Measurements from ENCODE around the gene RFK.
"Not testable (repeated sequence)": the region's sequence is repeated elsewhere in the genome, so short reads cannot be mapped to it uniquely, and the experiment has no call there.

RFK gene

GRCh38 chr9:76394195-76394959, at the start of gene RFK:
Gene RFK (minus strand): TSS chr9:76394426. CDS start chr9:76394171, 255 bp downstream.
- DNase-seq (ENCODE audit: low read depth in 2 of 2): peak; percentile 92 to 95

GRCh38 chr9:76443887-76444286, 49.7 kb upstream of the RFK start:
- no peak for DNase-seq (ENCODE audit: low read depth in 2 of 2)

- peak in 1 of 2 donors; percentile 51 for DNase-seq (ENCODE audit: low read depth in 2 of 2)
These were observed 47.5 kb upstream of the RFK start for GRCh38 chr9:76441551-76442322.

DNA sequence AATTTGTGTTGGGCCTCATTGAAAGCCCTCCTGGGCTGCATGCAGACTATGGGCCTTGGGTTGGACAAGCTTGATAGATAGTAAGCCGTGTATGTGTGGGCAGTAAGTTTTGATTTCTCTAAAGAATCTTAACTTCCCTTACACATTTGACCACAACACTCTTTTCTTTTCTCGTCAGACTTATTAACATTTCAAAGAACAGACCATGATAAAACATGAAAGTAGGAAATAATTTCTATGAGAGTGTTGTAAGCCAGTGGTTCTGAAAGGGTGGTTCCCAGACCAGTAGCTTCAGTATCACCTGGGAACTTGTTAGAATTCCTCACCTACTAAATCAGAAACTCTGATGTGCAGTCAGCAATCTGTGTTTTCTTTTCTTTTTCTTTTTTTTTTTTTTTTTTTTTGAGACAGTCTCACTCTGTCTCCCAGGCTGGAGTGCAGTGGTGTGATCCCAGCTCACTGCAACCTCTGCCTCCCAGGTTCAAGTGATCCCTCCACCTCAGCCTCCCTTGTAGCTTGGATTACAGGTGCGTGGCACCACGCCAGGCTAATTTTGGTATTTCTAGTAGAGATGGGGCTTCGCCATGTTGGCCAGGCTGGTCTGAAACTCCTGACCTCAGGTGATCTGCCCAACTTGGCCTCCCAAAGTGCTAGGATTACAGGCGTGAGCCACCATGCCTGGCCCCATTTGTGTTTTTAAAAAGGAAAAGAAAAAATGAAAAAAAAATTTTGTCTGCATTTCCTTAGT, 44.8 kb upstream of the RFK start:
- DNase-seq (ENCODE audit: low read depth in 2 of 2): peak in 1 of 2 donors; percentile 22

- DNase-seq (ENCODE audit: low read depth in 2 of 2): not testable (repeated sequence)
These were observed 42.9 kb upstream of the RFK start for GRCh38 chr9:76437017-76437699.

DNA sequence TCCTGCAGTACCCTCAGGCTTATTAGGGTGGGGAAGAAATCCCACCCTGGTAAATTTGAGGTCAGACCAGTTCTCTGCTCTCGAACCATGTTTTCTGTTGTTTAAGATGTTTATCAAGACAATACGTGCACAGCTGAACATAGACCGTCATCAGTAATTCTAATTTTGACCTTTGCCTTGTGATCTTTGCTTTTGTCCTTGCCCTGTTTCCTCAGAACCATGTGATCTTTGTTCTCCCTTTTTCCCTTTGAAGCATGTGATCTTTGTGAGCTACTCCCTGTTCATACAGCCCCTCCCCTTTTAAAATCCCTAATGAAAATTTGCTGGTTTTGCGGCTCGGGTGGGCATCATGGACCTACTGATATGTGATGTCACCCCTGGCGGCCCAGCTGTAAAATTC, 40.7 kb upstream of the RFK start:
- DNase-seq (ENCODE audit: low read depth in 2 of 2): not testable (repeated sequence)

DNA sequence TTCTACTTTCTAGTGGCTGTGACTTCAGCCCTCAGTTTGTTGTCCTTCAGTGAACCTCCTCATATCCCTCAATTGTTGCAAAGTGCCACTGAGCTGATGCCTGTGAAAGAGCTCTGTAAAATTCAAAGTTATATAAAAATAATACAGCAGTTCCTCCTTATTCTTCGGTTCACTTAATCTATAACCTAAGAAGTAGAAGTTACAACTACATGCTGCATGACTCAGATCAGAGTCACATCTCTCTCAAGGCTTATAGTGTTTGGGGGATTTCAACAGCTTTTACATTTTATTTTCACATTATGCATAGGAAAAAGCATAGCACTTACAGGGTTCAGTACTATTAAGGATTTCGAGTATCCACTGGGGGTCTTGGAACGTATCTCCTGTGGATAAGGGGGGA, 39.6 kb upstream of the RFK start:
- DNase-seq (ENCODE audit: low read depth in 2 of 2): no peak

GRCh38 chr9:76433406-76433805, 39.2 kb upstream of the RFK start:
- no peak for DNase-seq (ENCODE audit: low read depth in 2 of 2)

GRCh38 chr9:76431601-76432000, 37.4 kb upstream of the RFK start:
- no peak for DNase-seq (ENCODE audit: low read depth in 2 of 2)

DNA sequence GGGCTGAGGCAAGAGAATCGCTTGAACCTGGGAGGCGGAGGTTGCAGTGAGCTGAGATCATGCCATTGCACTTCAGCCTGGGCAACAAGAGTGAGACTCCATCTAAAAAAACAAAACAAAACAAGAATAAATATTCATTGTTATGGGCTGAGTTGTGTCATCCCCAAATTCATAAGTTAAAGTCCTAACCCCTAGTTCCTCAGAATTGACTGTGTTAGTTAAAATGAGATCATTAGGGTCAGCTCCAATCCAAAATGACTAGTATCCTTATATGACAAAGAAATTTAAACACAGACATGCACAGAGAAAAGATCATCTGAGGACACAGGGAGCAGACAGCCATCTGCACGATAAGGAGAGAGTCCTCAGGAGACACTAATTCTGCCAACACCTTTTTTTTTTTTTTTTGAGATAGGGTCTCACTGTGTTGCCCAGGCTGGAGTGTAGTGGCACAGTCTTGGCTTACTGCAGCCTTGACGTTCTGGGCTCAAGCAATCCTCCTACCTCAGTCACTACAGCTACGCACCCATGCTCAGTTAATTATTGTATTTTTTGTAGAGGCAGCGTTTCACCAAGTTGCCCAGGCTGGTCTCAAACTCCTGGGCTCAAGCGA, 32.7 kb upstream of the RFK start:
- DNase-seq (ENCODE audit: low read depth in 2 of 2): no peak

DNA sequence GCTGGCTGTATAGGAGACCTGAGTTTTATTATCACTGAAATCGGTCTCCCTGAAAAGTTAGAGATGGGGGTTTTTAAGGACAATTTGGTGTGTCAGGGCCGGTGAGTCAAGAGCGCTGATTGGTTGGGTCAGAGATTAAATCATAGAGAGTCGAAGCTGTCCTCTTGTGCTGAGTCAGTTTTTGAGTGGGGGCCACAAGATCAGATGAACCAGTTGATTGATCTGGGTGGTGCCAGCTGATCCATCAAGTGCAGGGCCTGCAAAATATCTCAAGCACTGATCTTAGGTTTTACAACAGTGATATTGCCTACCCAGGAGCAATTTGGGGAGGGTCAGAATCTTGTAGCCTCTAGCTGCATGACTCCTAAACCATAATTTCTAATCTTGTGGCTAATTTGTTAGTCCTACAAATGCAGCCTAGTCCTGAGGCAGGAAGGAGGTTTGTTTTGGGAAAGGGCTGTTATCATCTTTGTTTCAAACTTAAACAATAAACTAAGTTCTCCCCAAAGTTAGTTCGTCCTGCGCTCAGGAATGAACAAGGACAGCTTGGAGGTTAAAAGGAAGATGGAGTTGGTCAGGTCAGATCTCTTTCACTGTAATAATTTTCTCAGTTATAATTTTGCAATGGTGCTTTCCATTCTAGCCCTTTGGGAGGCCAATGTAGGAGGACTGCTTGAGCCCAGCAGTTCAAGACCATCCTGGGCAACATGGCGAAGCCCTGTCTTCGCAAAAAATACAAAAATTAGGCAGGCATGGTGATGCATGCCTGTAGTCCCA, 31.6 kb upstream of the RFK start:
- no peak for DNase-seq (ENCODE audit: low read depth in 2 of 2)

- no peak for DNase-seq (ENCODE audit: low read depth in 2 of 2)
These were observed 30.3 kb upstream of the RFK start for GRCh38 chr9:76424491-76424890.

- DNase-seq (ENCODE audit: low read depth in 2 of 2): no peak
These were observed 29.3 kb upstream of the RFK start for GRCh38 chr9:76423216-76424177.

DNA sequence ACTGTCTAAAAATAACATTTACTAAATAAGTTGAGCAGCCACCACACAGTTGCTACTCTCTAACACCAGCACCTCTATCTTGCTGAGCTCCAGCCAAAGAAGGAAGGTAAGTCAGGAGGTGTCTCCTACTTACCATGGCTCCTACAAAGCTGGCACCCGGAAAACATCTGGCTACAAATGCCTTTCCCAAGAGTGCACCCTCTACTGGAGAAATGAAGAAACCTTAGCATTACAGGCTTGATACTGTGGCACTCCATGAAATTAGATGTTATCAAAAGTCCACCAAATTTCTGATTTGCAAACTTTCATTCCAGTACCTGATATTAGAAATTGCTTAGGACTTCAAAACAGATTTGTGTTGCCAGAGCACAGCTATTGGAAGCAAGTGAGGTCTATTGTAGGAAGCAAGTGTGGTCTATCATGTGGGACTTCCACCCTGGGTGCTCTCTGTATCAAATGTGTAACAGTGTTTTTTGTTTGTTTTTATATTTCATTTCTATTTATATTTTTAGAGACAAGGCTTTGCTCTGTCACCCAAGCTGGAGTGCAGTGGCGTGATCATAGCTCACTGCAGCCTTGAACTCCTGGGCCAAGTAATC, 25.7 kb upstream of the RFK start:
- DNase-seq (ENCODE audit: low read depth in 2 of 2): no peak

DNA sequence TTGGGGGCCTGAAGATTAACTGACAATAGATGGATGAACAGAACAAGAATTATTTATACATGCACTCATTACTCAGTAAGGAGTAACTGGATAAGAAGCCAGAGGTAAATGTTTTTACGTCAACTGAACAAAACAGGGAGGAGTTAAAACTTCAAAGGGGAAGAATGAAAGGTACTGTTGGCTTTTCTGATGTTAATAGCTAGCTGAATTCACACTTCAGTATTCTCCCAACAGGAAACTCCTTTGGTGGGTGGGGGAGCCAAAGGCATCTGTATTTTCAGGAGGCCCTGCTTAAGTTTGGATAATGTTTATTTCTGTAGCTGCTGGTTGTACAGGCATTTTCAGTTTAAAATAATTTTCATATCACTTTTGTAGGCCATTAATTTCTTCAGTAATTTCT, 23.2 kb upstream of the RFK start:
- no peak for DNase-seq (ENCODE audit: low read depth in 2 of 2)

- DNase-seq (ENCODE audit: low read depth in 2 of 2): no peak
These were observed 21.5 kb upstream of the RFK start for GRCh38 chr9:76415731-76416130.

DNA sequence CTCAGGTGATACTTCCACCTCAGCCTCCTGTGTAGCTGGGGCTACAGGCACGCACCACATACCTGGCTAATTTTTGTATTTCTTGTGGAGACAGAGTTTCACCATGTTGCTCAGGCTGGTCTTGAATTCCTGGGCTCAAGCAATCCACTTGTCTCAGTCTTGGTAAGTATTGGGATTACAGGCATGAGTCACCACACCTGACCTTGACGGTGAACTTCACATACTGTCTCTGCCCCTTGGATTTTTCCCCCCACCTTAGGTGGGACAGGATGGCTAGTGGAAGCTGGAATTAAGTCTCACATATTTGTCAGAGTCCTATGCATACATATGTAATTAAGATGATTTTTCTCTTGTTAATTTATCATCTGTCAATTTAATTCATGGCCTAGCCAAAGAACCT, 20.9 kb upstream of the RFK start:
- no peak for DNase-seq (ENCODE audit: low read depth in 2 of 2)

- DNase-seq (ENCODE audit: low read depth in 2 of 2): no peak
These were observed 20.4 kb upstream of the RFK start for GRCh38 chr9:76414661-76415060.

DNA sequence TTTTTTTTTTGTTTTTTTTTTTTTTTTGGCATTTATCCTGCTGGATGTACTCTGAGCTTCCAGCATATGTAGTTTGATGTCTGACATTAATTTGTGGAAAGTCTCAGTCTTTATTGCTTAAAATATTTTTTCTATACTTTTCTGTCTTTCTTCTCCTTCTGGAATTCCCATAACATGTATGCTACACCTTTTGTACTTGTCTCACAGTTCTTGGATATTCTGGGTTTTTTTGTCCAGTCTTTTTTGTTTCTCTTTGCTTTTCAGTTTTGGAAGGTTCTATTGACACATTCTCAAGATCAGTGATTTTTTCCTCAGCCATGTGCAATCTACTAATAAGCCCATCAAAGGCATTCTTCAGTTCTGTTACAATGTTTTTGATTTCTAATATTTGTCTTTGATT, 19.4 kb upstream of the RFK start:
- no peak for DNase-seq (ENCODE audit: low read depth in 2 of 2)

Data from stimulated activated CD4-positive, alpha-beta T cell treated with anti-CD3 and anti-CD28 coated beads, Interleukin-4, amount 100 ng/mL, for 48 hours (primary cell).